HG02981 (cell line): Measurements from ENCODE around the gene THRB.

Experiments used
- ATAC-seq: cut with Tn5 transposase; IDR thresholded peaks from one replicate; pipeline ENCODE4 v1.9.1; 2021; ENCODE audit warnings: mild to moderate bottlenecking, moderate library complexity; ENCODE audit not compliant: unreplicated experiment

Gene THRB

GRCh38 chr3:24492971-24493551 lies 1.6 kb downstream of the THRB start:
- no peak for ATAC-seq

GRCh38 chr3:24490151-24490550 lies 4.5 kb downstream of the THRB start:
- ATAC-seq = no peak

DNA sequence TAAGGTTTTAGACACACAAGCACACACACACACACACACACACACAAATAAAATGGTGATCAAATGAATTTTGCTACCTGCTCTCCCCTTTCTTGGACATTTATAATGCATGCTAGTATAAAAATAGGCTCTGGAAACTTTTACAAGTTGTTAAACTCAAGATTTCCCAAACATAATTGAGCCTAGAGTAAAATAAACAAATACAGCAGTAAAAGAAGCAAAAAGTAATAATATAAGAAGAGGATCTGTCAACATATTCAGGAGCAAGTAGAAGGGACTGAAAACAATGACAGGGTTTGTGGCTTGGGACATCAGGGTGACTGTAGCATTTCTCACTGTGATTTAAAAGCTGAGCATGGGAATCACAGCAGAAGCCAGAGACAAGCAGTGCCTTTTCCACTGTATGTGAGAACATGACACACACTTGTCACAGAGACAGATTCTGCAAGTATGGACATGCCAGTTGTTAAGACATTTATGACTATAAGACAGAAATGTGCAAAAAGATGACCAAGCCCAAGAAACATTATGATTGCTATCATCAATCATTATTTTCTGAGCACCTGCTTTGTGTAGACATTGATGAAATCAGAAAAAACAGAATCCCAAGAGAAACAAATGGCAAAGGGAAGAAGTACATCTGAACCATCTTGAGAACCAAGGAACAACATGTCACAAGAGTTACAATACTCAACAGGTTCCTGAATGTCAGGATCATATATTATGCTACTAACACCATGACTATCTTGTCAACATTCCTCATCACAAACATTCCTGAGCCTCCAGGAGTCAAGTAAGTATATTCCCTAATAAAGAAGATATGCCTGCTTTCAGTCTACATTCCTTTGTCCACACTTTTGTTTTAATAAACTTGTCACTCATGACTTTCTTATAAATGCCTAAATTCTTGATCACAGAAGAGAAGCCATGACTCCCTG lies 7.1 kb downstream of the THRB start:
- no peak for ATAC-seq

DNA sequence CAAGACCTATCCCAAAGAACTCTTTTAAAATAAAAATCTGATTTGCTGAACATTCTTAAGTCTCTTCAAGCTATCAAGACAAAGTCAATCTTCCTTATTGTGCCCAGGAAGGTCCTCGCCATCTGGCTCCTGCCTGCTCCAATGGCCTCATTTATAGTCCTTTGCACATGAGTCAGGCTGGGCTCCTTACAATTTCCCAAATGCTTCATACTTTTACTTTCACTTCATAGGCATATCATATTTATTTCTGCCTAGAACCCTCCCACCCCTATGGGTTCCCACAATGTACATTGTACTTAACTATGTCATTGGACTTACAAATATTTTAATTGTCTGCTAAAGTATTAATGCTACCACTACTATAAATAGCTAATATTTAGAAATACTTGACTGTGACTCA lies 9.1 kb downstream of the THRB start:
- no peak for ATAC-seq

GRCh38 chr3:24483873-24484272 lies 10.8 kb downstream of the THRB start:
- no peak for ATAC-seq

DNA sequence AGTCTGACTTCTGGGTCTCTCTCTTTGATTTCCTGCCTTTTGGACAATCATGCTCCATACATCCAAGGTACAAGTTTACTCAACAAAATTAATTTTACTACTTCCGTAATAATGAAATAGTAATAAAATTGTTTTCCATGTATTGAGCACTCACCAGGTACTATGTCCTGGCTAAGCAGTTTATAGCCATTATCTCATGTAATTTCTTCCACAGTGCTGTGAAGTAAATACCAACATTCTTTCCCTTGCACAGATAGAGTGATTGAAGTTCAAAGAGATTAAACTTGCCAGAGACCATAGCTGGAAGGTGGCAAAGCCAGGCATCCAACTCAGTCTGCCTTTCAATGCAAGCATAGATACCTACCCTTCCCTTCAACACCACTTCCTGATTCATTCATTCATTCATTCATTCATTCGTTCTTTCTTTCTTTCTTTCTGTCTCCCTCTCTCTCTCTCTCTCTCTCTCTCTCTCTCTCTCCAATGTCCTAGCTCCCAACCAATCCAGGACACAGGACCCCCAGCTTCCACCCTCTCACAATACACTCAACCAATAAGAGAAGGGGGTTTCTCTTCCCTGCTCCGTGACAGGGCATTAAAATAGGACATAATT lies 12.4 kb downstream of the THRB start:
- ATAC-seq = no peak

DNA sequence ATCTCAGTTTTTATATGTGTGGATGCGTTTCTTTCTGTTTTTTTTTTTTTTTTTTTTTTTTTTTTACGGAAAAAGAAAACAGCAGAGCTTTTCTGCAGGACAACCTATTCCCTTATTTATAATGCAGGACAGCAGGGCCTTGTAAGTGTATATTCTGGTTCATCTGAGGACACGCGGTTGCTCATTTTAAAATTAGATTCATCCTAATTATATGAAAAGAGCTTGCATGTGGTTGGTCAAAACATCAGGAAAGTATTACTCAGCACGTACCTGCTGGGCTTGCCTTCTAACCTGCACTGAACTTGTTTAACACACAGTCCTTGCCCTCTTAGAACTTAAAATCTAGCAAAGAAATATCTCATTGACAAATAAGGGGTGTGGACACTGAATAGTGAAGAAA lies 13.5 kb downstream of the THRB start:
- no peak for ATAC-seq

GRCh38 chr3:24480497-24480896 lies 14.2 kb downstream of the THRB start:
- no peak for ATAC-seq

GRCh38 chr3:24479816-24480215 lies 14.8 kb downstream of the THRB start:
- no peak for ATAC-seq

GRCh38 chr3:24476871-24477656 lies 17.6 kb downstream of the THRB start:
- no peak for ATAC-seq

- no peak for ATAC-seq
Measured at GRCh38 chr3:24475925-24476324, 18.7 kb downstream of the THRB start.

DNA sequence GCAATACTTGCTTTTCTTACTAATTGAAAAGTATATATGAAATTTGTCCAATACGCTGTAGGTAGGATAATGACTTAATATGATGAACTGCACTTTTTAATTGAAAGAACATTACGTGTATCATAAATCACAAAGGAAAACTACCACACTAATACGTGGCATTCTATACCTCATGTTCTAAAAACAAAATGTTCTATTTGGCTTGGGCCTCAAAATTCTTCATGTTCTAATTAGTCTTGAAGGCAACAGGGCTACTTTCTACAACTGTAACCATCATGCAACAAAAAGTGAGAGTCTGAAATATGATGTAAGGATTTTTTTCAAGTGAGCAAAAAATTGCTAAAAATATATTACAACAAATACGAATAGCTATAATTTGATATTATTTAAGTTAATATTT lies 19.8 kb downstream of the THRB start:
- no peak for ATAC-seq

GRCh38 chr3:24472358-24472757 lies 22.3 kb downstream of the THRB start:
- ATAC-seq = no peak

- no peak for ATAC-seq
Measured at GRCh38 chr3:24471486-24471885, 23.2 kb downstream of the THRB start.

- ATAC-seq = no peak
Measured at GRCh38 chr3:24470277-24470676, 24.4 kb downstream of the THRB start.

- ATAC-seq = no peak
Measured at GRCh38 chr3:24464389-24464788, 30.3 kb downstream of the THRB start.

DNA sequence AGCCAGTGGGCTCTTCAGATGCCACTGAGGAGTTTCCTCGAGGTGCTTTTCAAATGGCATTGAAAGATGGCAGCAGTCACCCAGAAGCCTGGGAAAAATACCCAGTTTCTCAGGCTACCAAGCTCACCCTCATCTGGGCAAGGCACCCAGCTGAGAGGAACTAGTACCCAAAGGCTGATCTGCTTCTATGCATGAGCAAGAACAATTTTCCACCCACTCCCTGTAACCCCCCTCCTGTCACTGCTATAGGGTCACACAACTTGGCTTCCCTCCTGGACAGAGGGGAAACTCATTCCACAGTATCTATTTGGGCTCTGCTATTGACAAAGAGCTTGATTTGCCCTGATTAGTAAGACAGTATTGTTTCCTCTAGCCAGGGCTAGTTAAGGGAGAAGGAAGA lies 31.9 kb downstream of the THRB start:
- no peak for ATAC-seq

DNA sequence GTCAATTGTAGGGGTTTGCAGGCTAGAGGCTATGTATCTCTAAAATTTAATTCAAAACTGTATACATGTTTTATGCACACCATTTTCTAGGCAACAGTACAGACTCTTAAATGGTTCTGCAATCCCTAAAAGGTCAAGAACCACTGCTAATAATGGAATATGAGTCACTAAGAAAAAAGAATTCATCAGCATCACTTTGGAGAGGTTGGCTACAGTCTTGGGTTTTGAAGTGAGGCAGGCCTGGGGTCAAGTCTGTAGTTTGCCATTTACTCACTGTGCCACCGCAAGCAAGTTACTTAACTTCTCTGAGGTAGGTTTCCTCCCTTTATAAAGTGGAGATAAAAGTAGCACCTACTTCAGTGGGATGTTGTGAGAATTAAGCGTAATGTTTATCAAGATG lies 33.7 kb downstream of the THRB start:
- ATAC-seq = no peak

DNA sequence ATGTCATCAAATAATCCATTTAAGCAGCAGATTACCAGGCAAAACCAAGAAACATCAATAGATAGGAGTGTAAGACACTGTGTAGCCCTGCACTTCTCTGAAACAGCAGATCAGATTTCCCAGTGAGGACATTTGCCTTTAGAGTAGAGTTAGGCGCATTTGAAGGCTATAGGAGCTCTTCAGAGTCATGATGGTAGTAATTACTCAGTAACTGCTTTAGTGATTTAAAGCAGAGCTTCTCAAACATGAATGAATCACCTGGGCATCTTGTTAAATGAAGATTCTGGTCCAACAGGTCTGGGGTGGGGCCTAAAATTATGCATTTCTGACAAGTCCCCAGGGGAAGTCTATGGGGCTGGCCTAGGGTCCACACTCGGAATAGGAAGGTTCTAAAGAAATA lies 36.9 kb downstream of the THRB start:
- ATAC-seq = no peak

- no peak for ATAC-seq
Measured at GRCh38 chr3:24454856-24455255, 39.8 kb downstream of the THRB start.

GRCh38 chr3:24454393-24454792 lies 40.3 kb downstream of the THRB start:
- no peak for ATAC-seq
